ENCODE data around the gene FBN3. TPM values are rescaled to one million over a fixed set of nuclear protein-coding genes. Genes with fewer than 3 reads are reported as not detected.

The FBN3 gene
- total RNA-seq, 1 donor from 2014 or later, result not detected

DNA sequence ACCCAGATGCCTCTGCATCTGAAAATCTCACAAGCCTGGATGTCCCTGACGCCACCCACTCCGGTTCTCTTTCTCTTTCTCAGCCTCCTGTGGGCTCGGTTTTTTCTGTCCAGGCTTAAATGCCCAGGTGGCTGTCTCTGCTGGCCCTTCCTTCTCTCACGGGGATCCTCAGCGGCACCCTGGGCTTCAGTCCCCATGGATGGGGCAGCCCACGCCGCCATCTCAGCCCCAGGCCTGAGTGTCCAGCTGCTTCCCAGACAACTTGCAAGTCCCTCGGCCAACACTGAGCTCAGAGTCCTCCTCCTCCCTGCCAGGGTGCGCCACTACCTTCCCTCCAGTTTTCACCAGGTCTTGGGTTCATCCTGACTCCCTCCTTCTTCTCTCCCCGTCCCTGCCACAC lies 6.4 kb downstream of the FBN3 start:
- H3K4me1 Mint-ChIP-seq, result peaks cover 3% of the 10 kb centered on the region
- H3K36me3 Mint-ChIP-seq (ENCODE audit: low read depth), result no peaks in the 10 kb centered on the region
- CTCF ChIA-PET, result no interaction called here
- intact Hi-C loops (cut with micrococcal nuclease), result no loop called here
- no peak overlapping the region for H3K27ac Mint-ChIP-seq
- no peak overlapping the region for H3K4me3 Mint-ChIP-seq
- POLR2A ChIA-PET, result no interaction called here
- no peak for TF ChIP-seq CTCF (IDR thresholded peaks at IDR 0.05)
- H3K27me3 Mint-ChIP-seq, result peaks cover 28% of the 10 kb centered on the region
- H3K9me3 Mint-ChIP-seq, result no peaks in the 10 kb centered on the region
- ATAC-seq (ENCODE audit: low read depth), result no peak
- DNase-seq, result no peak

DNA sequence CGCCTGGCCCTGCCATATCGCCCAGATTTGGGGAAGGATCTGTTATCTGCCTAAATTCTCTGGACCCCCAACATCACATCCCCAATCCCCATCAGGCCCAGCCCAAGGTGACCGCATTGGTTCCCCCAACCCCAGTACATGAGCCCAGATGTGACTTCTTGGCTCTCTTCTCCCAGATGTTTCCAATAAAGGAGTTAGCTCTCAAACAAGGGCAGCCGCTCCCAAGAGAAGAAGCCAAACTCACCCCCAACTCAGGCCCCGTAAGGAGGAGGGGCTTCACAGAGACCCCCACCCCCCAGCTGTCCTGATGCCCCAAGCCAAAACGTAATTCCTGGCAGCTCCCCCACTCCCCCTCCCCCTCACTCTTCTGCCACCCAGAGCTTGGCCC lies 6.9 kb downstream of the FBN3 start:
- Mint-ChIP-seq H3K27ac (no peak overlapping the region), H3K27me3 (peaks cover 23% of the 10 kb centered on the region), H3K9me3 (no peaks in the 10 kb centered on the region), H3K36me3 (ENCODE audit: low read depth) (no peaks in the 10 kb centered on the region), H3K4me1 (no peaks in the 10 kb centered on the region), H3K4me3 (no peak overlapping the region)
- ATAC-seq (ENCODE audit: low read depth) (no peak), DNase-seq (no peak)
- CTCF ChIA-PET, result no interaction called here
- POLR2A ChIA-PET, result no interaction called here
- intact Hi-C loops (cut with micrococcal nuclease), result no loop called here
- TF ChIP-seq CTCF (IDR thresholded peaks at IDR 0.05), result no peak

- Mint-ChIP-seq H3K27ac (no peak overlapping the region), H3K27me3 (peaks cover 23% of the 10 kb centered on the region), H3K4me3 (no peak overlapping the region), H3K9me3 (no peaks in the 10 kb centered on the region), H3K36me3 (ENCODE audit: low read depth) (no peaks in the 10 kb centered on the region), H3K4me1 (no peaks in the 10 kb centered on the region)
- ATAC-seq (ENCODE audit: low read depth) (no peak), DNase-seq (no peak)
- ChIA-PET POLR2A (no interaction called here), CTCF (no interaction called here)
- no peak for TF ChIP-seq CTCF (IDR thresholded peaks at IDR 0.05)
- intact Hi-C loops (cut with micrococcal nuclease), result no loop called here
These were observed 7.5 kb downstream of the FBN3 start for GRCh38 chr19:8141726-8142512.

DNA sequence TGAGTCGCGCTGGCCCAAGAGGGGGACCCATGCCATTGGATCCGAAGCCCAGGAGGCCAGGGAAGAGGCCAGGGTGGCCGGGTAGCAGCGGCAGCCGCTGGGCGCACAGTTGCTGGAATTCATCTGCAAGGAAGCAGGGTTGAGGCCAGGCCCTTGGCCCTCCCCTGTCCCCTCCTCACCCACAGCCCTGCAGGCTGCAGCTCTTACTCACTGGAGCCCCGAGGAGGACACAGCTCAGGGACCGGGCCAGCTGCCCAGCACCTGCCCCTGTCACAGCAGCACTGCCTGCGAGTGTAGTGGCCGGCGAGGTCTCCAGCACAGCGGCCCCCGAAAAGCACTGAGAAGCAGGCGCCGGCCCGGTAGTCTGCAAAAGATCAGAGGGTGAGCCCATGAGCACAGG lies 11.2 kb downstream of the FBN3 start:
- ATAC-seq (ENCODE audit: low read depth) (no peak), DNase-seq (no peak)
- intact Hi-C loops (cut with micrococcal nuclease), result no loop called here
- no peak overlapping the region for H3K4me3 Mint-ChIP-seq
- no peaks in the 10 kb centered on the region for H3K36me3 Mint-ChIP-seq (ENCODE audit: low read depth)
- CTCF ChIA-PET, result no interaction called here
- POLR2A ChIA-PET, result no interaction called here
- no peak overlapping the region for H3K27ac Mint-ChIP-seq
- TF ChIP-seq CTCF (IDR thresholded peaks at IDR 0.05), result no peak
- peaks cover 14% of the 10 kb centered on the region for H3K27me3 Mint-ChIP-seq
- no peaks in the 10 kb centered on the region for H3K4me1 Mint-ChIP-seq
- no peaks in the 10 kb centered on the region for H3K9me3 Mint-ChIP-seq

DNA sequence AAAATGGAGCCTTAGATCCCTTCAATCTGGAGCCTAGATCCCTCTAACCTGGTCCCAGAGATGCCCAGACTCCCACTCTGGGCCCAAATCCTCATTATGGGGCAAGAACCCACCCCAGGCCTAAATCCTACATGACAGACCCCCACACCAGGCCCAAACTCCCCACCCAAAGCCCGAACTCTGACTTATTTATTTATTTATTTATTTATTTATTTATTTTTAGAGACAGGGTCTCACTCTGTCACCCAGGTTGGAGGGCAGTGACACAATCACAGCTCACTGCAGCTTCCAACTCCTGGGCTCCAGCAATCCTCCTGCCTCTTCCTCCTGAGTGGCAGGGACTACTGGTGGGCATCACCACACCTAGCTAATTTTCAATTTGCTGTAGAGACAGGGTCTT lies 12.0 kb downstream of the FBN3 start:
- POLR2A ChIA-PET, result no interaction called here
- no peak for TF ChIP-seq CTCF (IDR thresholded peaks at IDR 0.05)
- Mint-ChIP-seq H3K36me3 (ENCODE audit: low read depth) (no peaks in the 10 kb centered on the region), H3K27ac (no peak overlapping the region), H3K4me1 (no peaks in the 10 kb centered on the region), H3K27me3 (peaks cover 8% of the 10 kb centered on the region), H3K9me3 (no peaks in the 10 kb centered on the region), H3K4me3 (no peak overlapping the region)
- DNase-seq (no peak), ATAC-seq (ENCODE audit: low read depth) (no peak)
- CTCF ChIA-PET, result no interaction called here
- intact Hi-C loops (cut with micrococcal nuclease), result no loop called here

Data from activated B cell treated with CpG ODN at 0.5 μM for 24 hours (primary cell).